Thyroid gland (tissue), 4 donors: ENCODE data around the gene SH2D1A. TPM values are rescaled to one million over a fixed set of nuclear protein-coding genes. Genes with fewer than 3 reads are reported as not detected.

Experiments used
- DNase-seq, 2 donors: peaks; one replicate each; pipeline ENCODE4 v3.0.0-alpha.2; 2019
- H3K27ac ChIP-seq, 3 donors: fragments of 200-600 bp; sonication (generic); 1 replicate in 2 of 3; 2 replicates in 1 of 3; pipeline ENCODE4 v1.5.1; 2016 to 2019; ENCODE audit warnings: mild to moderate bottlenecking in 1 of 3, moderate library complexity in 1 of 3
- H3K27me3 ChIP-seq: fragments of 200-600 bp; sonication (generic); one replicate; pipeline ENCODE4 v1.5.1; 2019
- H3K36me3 ChIP-seq, 2 donors: fragments of 200-600 bp; sonication (generic); one replicate each; pipeline ENCODE4 v1.5.1; 2016 to 2019
- H3K4me1 ChIP-seq, 2 donors: fragments of 200-600 bp; sonication (generic); one replicate each; pipeline ENCODE4 v1.5.1; 2017 to 2019
- H3K4me3 ChIP-seq, 3 donors: fragments of 200-600 bp; sonication (generic); replicated peaks in 1 of 3; 1 replicate in 2 of 3; 2 replicates in 1 of 3; pipeline ENCODE4 v1.5.1; 2016; ENCODE audit warnings: mild to moderate bottlenecking in 1 of 3
- H3K9me3 ChIP-seq: fragments of 200-600 bp; sonication (generic); one replicate; pipeline ENCODE4 v1.5.1; 2017
- POLR2A ChIP-seq, 2 donors: fragments of 450-650 bp; IDR thresholded peaks; one replicate each; pipeline ENCODE4 v1.6.1; 2017; ENCODE audit warnings: antibody characterized with exemption in 2 of 2, mild to moderate bottlenecking in 2 of 2, moderate library complexity in 1 of 2
- WGBS, 2 donors: methylation state at CpG; one replicate each; pipeline ENCODE4 v1.1.5; 2017; 5-methylcytosine and 5-hydroxymethylcytosine counted together
- intact Hi-C: fragments of 100-400 bp; cut with DNase I; formaldehyde crosslinking; loops from one replicate; pipeline ENCODE4 v1.15.1; 2023
- total RNA-seq, 4 donors: library from RNA; depleted of rRNA; stranded (reverse); fragments of >200 nt; gene quantifications; one replicate each; pipeline ENCODE4 v1.2.3, GENCODE V29; 2016
- TF ChIP-seq, protein P1 (sequence below), 6 experiments: fragments of 200-600 bp in 3 of 6; fragments of 450-650 bp in 3 of 6; sonication (generic) in 3 of 6; IDR thresholded peaks; one replicate each; pipeline ENCODE4 v1.5.1; 2016 to 2019; ENCODE audit warnings: antibody characterized with exemption in 6 of 6, mild to moderate bottlenecking in 2 of 6, inconsistent platforms in 1 of 6, moderate library complexity in 1 of 6

Gene SH2D1A
- total RNA-seq, 4 donors from 2014 or later, result 0.20 to 1.7 (median 0.46) TPM

DNA sequence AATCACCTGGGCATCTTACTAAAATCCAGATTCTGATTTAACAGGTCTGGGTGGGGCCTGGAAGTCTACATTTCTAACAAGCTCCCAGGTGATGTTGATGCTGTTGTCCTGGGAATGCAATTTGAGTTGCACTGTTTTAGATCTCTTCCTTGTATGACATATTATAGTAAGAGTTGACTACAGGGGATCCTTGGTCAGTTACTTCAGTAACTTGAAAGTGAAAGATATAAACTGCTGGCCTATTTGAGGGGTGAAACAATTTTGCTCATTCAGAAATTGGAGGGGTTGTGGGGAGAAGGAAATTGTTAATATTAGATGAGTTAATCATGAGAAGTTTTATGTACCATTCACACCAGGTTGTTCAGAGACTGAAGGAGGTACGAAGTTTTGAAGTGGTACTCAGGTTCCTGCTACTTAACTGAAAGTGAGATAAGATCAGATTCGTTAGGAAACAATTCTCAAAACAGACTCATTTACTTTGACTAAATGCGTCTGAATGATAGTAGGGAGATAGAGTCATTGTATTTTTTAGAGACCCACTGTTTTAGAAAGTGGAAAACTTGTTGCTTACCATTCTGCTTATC is 12.5 kb downstream of the SH2D1A start:
- no peak for DNase-seq
- WGBS, 2 donors, result 24 to 32% methylated on average over 3 of the region's 3 CpGs
- no peaks in the 10 kb centered on the region for H3K27me3 ChIP-seq
- H3K27ac ChIP-seq, result no peak overlapping the region
- no peaks in the 10 kb centered on the region for H3K9me3 ChIP-seq
- no peak overlapping the region for H3K4me3 ChIP-seq
- no peaks in the 10 kb centered on the region for H3K4me1 ChIP-seq
- H3K36me3 ChIP-seq, result no peaks in the 10 kb centered on the region
- intact Hi-C loops, result no loop called here
- TF ChIP-seq POLR2A (IDR thresholded peaks at IDR 0.05), result no peak
- TF ChIP-seq, protein P1, sequence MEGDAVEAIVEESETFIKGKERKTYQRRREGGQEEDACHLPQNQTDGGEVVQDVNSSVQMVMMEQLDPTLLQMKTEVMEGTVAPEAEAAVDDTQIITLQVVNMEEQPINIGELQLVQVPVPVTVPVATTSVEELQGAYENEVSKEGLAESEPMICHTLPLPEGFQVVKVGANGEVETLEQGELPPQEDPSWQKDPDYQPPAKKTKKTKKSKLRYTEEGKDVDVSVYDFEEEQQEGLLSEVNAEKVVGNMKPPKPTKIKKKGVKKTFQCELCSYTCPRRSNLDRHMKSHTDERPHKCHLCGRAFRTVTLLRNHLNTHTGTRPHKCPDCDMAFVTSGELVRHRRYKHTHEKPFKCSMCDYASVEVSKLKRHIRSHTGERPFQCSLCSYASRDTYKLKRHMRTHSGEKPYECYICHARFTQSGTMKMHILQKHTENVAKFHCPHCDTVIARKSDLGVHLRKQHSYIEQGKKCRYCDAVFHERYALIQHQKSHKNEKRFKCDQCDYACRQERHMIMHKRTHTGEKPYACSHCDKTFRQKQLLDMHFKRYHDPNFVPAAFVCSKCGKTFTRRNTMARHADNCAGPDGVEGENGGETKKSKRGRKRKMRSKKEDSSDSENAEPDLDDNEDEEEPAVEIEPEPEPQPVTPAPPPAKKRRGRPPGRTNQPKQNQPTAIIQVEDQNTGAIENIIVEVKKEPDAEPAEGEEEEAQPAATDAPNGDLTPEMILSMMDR (IDR thresholded peaks at IDR 0.05), result no peak

DNA sequence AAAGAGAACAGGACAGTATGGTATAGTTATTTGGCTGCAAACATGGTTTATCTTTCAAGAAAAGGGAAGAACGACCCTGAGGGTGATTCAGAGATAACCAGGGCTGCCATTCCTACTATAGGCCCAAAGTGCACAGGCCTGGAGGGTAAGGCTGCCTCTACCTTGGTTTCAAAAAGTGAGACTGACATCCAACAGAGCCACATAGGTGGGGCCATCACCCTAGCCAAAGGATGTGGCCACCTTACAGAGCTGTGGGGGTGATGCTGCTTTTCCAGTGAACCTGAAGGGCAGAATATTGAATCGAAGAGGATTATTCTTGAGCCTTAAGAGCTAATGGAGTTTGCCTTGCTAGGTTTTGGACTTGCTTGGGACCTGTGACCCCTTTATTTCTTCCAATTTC is 15.7 kb downstream of the SH2D1A start:
- H3K4me3 ChIP-seq, result no peak overlapping the region
- intact Hi-C loops, result no loop called here
- no peak for DNase-seq
- no peak for TF ChIP-seq POLR2A (IDR thresholded peaks at IDR 0.05)
- TF ChIP-seq, protein P1 (IDR thresholded peaks at IDR 0.05), result no peak
- WGBS, 2 donors, result 79 to 85% methylated on average over 2 of the region's 2 CpGs
- no peak overlapping the region for H3K27ac ChIP-seq
- no peaks in the 10 kb centered on the region for H3K36me3 ChIP-seq
- H3K27me3 ChIP-seq, result no peaks in the 10 kb centered on the region
- H3K9me3 ChIP-seq, result no peaks in the 10 kb centered on the region
- H3K4me1 ChIP-seq, result no peaks in the 10 kb centered on the region

DNA sequence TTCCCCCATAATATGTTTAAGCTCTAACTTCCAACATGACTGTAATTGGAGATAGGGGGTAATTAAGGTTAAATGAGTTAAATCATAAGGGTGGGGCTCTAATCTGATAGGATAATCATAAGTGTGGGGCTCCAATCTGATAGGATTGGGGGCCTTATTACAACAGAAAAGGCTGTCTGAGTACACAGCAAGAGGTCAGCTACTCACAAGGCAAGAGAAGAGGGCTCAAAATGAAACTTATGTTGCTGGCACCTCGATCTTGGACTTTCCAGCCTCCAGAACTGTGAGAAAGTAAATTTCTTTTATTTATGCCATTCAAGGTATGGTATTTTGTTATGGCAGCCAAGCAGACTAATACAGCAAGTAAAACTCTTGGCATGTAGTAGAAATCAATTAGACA is 16.4 kb downstream of the SH2D1A start:
- H3K4me1 ChIP-seq, result no peaks in the 10 kb centered on the region
- intact Hi-C loops, result no loop called here
- 87 to 95% methylated on average over 1 of the region's 1 CpG for WGBS, 2 donors
- DNase-seq, result no peak
- no peaks in the 10 kb centered on the region for H3K36me3 ChIP-seq
- no peaks in the 10 kb centered on the region for H3K27me3 ChIP-seq
- TF ChIP-seq, protein P1 (IDR thresholded peaks at IDR 0.05), result no peak
- TF ChIP-seq POLR2A (IDR thresholded peaks at IDR 0.05), result no peak
- no peaks in the 10 kb centered on the region for H3K9me3 ChIP-seq
- no peak overlapping the region for H3K27ac ChIP-seq
- H3K4me3 ChIP-seq, result no peak overlapping the region

DNA sequence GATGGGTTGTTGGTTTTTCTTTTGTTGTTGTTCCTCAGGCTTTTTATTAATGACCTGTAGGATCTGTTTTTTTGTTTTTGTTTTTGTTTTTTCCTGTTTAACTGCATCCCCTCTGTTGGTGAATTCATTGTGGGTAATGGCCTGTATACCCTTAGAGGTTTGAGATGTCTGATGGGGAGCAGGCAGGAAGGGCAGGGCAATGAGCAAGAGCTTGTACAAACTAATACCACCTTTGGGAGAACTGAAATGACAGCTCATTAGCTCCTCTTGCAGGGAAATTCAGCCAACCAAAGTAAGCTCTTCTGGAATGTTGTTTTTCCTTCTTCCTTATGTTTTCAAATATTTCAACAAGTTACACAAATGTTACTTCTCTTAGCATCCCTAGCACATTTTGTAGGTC is 23.4 kb downstream of the SH2D1A start:
- Histone ChIP-seq H3K9me3 (no peaks in the 10 kb centered on the region), H3K27me3 (no peaks in the 10 kb centered on the region), H3K27ac (no peak overlapping the region), H3K4me1 (no peaks in the 10 kb centered on the region), H3K36me3 (no peaks in the 10 kb centered on the region), H3K4me3 (no peak overlapping the region)
- no peak for DNase-seq
- intact Hi-C loops, result no loop called here
- TF ChIP-seq, protein P1 (IDR thresholded peaks at IDR 0.05), result no peak
- TF ChIP-seq POLR2A (IDR thresholded peaks at IDR 0.05), result no peak

DNA sequence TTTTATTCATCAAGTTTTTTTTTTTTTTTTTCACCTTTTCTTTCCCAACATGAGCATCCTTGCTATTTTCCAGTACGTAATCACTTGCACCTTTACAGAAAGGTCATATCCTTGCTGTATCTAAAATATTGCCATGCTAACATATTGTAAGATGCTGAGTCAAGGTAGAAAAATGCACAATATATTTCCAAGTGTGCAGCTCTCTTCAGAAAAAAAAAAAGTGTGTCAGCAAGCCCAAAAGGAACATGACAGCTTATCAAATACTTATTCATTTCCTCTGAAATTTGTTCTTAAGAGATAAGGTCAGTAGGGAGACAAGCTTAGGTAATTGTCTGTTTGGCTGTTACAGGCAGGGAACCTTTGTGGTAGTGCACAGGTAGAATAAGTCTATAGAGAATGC is 27.0 kb downstream of the SH2D1A start:
- Histone ChIP-seq H3K36me3 (no peaks in the 10 kb centered on the region), H3K4me3 (no peak overlapping the region), H3K9me3 (no peaks in the 10 kb centered on the region), H3K27me3 (no peaks in the 10 kb centered on the region), H3K4me1 (no peaks in the 10 kb centered on the region), H3K27ac (no peak overlapping the region)
- WGBS, 2 donors, result 75 to 89% methylated on average over 1 of the region's 1 CpG
- intact Hi-C loops, result no loop called here
- TF ChIP-seq POLR2A (IDR thresholded peaks at IDR 0.05), result no peak
- TF ChIP-seq, protein P1 (IDR thresholded peaks at IDR 0.05), result no peak
- no peak for DNase-seq
